Fibroblast of upper back skin (primary cell): Measurements from ENCODE around the gene EFNA3.

Experiments used
- DNase-seq: peaks from one replicate; pipeline ENCODE4 v3.0.0-alpha.2; 2013

The EFNA3 gene

DNA sequence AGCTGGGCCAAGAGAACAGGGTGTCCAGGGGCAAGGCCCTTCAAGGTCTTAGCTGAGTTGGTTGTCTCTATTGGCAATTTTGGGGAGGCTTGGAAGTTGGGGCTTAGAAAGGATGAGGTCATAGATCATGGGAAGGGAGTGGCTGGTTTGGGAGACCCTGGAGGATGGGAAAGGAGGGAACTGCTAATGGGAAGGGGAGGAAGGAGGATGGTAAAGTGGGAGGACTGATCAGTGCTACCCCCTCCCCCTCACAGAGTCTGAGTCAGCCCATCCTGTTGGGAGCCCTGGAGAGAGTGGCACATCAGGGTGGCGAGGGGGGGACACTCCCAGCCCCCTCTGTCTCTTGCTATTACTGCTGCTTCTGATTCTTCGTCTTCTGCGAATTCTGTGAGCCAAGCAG, 10.0 kb upstream of the EFNA3 start:
- DNase-seq, result no peak

DNA sequence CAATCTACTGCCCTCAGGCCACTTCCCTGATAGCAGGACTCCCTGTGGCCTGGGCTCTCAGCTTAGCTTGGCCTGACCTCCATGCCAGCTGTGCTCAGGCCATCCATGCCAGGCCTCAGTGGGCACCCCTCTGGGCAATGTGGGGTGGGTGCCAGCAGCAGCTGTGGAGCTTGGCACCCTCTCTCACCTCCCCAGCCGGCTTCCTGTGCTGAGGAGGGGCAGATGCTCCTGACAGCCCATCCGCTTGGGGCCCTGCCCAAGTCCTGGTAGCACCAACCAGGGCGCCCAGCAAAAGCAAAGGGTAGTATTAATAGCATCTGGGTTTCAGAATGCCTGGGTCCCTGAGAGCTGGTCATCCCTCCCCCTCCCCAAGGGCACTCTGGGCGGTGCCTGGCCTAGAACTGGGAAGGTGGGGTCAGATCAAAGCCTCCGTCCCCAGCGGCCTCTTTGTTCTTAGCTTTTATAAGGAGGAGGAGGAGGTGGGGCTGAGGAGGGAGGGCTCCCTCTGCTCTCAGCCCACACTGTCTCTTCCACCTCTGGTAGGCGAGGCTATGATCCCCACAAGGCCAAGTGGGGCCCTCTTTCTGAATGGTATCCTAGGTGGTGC, 9.0 kb upstream of the EFNA3 start:
- DNase-seq, result no peak

DNA sequence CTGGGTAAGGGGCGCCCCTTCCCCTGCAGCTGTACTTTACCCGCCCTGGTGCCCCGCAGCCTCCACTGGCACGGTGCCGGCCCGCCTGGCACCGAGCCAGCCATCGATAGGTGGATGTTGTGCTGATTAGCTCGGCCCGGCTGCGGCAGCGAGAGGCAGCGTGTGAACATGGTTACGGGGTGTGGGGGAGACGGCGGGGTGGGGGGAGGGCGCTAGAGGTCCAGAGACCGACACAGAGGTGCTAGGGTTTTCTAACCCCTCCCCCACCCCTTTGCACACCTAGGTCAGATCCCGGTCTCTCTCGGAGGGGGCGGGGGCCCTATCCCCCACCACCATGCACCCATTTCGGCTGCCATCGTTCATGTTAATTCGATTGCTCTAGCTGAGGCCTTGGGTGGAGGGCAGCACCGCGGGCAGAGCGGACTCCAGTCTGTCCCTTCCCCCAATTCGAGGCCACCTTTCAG, 8.4 kb upstream of the EFNA3 start:
- no peak for DNase-seq

DNA sequence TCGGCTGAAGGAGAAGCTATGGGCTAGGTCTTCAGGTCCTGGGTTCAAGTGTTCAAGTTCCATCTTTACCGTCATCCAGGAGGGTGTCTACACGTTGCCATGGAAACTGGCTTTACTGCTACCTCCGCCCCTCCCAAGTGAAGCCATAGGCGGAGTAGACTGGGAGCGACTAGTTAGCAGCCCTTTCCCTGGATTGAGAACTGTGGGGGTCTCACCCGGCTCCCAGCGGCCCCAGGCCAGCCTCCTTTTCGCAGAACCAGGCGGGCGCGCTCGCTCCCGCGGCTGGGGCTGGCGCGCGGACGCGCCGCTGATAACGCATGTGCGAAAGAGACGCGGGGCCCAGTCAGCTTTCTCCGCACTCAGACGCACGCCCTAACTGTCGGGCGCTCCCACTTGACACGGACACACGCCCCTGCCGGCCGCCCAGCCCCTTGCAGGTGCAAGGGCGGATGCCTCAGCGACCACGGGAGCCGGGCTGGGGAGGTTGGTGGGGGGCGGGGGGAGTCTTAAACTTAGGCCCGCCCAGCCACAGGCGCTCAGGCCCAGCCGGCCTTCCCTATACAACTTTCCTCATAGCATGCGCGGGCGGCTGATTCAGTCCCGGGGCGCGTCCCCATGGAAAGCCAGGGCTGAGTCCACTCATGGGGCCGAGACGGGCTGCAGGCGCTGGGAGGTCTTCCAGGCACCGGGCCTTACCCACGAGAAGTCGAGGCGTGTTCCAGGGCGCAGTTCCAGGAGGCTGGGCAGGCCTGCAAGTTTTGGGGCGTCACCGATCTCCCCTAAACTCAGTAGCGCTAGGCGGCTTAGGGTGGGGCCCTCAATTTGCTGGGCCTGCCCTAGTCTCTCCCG, 7.7 kb upstream of the EFNA3 start:
- peak; percentile 54 for DNase-seq

DNA sequence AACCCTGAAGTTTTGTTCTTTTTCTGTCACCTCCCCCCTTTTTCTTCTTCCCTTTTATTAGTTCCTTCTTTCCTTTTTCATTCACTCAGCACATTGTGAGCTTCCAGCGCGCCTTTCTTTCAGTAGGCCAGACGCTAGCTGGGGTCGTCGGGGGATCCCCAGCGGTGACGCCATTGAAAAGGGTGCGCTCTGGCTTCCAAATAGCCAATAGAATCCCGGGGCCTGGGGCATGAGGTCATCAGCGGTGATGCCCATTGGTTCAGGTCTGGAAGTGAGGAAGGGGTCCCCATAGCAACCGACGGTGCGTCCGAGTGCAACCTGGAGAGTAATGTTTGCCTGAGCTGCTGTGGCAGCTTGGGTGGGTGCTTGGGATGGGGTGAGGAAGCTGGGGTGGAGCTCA, 6.9 kb upstream of the EFNA3 start:
- no peak for DNase-seq

DNA sequence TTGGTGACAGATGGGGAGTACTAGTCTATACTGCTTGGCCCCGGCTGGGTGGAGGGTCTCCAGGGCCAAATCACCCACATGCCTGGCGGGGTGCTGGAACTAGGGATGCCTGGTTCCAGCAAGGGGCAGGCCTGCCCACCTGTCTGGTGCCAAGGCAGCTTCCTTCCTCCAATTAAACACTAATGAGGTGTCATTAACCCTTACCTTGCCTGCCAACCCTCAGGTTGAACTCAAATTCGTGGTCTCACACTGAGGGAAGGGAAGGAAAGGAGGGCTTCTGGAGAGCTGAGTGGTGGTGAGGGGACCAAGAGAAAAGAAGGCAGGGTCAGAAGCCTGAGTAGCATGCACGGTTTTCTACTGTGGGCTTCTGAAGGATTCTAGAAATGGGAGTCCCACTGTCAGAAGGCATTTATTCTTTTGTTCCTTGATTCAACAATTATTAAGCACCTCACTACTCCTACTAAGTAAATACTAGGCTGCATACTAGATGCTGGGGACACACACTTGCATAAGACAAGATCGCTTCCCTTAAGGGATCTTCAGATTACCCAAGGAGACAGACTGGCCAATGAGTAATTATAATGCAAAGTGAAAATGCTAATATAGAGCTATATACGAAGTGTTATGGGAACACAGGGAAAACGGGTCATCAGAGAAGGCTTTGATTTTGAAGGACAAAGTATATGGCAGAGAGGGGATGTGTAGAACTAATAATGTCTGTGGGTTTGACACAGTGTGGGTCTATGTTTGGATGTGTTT, 5.9 kb upstream of the EFNA3 start:
- DNase-seq, result no peak

DNA sequence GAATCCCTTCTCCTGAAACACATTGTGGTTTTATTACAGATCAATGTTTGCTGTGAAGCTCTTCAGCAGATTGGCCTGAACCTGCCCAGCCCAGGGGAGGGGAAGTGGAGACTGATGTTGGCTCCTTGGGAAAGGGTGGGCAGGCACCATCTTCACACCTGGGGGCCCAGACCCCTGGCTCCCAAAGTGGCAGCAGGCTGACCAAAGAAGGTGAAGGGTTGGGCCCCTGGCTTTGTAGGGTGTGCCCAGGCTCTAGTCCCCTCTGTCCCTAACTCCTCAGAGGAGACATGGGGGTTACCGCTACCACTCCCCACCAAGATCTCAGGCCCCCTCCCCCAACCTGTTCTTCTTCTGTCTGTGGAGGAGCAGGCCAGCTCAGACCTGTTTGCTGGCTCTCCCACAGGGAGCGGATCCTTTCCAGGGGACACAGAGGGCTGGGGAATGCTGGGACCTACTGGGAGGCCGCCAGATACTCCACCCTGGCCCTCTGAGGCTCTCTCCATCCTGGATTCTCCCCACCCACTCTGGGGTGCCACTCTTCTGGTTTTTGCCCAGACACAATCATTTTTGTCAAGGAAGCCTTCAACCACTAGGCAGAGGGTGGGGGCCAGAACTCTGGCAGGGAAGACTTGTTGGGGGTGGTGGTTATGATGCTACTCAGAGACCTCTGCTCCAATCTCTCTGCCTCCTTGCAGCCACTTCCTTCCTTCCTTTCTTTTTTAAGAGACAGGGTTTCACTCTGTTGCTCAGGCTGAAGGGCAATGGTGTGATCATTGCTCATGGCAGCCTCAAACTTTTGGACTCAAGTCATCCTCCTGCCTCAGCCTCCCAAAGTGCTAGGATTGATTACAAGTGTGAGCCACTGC, 5.0 kb upstream of the EFNA3 start:
- DNase-seq, result no peak

DNA sequence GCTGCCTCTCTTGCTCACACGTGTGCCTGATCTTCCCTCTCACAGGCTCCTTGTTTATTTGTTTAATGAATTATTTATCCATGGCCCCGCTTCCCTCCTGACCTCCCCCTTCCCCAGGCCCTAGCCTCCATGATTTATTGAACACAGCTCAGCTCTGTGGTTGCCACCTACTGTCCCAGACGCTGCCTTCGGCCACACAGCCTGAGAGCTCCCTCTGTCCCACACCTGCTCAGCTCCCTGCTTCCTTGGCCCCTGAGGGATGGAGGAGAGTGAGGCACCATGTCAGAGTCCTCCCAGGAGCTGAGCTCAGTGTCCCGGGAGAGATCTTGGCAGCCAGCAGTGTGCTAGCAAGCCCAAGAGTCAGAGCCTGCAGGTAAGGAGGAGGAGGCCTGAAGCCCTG, 3.1 kb upstream of the EFNA3 start:
- no peak for DNase-seq

DNA sequence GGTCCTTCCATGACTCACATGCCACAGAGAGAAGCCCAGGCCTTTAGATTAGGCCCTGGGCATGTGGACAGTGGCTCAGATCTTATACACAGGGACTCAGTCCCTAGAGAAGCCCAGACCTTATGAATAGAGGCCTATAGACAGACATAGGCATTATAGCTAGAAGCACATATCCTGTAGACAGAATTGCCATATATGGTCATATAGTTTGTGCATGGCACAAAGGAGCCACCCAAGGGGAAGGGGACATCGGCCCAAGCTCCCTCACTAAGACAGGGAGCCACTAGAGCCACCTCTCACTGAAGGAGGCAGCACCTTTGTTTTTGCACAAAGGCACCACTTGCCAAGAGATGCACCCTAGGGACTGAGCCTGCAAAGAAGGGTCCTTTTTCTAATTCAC, 2.3 kb upstream of the EFNA3 start:
- DNase-seq, result no peak

DNA sequence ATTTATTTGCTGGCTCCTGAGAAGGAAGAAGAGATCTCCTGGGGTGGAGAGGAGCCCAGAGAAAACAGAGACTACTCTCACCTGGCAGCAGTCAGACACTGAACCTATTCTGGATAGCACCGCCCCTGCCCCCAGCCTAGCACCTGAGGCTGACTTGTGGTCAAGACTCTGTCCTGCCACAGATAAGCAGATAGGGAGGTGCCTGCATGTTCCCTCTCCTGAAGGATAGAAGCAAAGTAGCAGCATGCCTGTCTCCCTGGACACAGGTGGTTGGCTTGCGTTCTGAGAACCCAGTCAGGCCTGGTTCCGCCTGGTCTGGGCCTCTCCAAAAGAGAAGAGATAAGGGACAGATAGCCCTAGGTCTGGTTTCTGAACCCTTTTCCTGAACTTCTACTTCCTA, 1.3 kb upstream of the EFNA3 start:
- DNase-seq, result no peak

DNA sequence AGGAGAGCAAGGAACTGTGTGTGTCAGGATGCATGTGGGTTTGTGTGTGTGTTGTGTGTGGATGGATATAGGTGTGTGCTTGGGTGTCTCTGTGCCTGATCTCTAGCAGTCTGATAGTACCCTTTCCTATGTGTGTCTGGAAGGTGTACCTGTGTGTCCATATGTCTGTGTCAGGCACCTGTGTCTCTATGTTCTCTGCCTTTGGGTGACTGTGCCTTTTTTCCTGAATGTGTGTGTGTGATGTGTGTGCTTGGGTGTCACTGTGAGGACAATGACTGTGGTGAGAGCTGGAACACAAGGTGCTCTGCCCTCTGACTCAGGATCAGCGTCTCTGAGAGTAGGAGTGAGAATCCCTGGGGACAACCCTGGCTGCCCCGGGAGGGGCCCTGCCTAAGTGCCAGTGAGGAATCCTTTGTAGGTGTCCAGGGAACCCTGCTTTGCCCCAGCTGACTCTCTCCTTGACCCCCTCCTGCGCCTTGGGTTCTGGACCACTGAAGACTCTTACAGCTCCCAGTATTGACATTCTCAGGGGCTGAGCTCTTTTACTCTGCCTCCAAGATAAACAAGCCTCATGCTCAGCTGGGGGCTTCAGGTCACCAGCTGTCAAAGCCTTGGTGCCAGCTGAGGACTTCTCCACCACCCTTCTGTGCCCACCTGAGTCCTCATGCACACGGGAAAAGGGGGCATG, 735 bp upstream of the EFNA3 start:
- DNase-seq, result no peak

DNA sequence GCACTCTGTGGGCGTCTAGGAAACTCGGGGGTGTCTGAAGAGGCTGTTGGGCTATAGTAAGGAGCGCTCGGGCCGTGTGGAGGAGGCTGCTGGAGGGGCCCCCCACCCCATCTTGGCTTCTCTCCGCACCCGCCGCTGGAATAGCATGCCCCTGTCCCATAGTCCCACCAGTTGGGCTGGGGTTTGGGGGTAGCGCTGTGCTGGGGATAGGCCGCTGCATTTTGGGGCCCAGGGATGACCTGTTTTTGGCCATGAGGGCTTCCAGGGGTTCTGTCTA, 511 bp downstream of the EFNA3 start:
- DNase-seq, result no peak

DNA sequence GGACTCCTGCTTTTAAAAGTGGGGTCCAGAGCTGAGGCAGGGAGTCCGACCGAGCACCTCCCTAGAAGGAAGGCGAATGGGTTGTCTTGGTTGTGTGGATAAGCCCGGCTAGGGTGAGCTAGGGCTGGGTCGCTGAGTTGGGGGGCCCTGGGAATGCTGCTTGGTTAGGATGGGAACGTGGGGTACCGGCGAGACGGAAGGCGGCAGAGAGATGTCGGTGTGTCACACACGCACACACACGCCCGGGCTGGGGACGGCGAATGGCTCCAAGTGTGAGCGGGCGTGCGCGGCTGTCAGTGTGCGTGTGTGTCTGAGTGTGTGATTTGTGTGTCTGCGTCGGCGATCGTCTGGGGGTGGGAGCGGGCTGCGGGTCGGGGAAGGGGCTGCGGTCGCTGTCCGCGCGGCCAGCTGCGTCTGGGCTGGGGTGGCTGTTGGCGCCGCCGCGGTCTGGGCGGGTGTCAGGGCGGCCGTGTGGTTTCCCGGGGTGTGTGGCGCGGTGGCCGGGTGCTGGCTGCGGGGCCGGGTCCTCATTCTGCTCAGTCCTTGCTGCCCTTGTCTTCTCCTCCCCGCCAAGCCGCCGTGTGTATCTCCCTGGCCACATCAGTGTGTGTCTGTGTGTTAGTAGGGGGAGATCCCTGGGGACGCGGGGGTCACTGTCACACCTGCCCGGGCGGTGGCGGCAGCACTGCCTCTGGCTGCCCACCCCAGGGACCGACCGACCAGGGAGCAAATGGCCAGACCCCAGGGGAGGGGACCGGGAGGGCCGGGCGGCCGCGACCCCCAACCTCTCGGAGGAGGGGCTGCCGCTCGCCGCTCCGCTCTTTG, 1.1 kb downstream of the EFNA3 start:
- no peak for DNase-seq

DNA sequence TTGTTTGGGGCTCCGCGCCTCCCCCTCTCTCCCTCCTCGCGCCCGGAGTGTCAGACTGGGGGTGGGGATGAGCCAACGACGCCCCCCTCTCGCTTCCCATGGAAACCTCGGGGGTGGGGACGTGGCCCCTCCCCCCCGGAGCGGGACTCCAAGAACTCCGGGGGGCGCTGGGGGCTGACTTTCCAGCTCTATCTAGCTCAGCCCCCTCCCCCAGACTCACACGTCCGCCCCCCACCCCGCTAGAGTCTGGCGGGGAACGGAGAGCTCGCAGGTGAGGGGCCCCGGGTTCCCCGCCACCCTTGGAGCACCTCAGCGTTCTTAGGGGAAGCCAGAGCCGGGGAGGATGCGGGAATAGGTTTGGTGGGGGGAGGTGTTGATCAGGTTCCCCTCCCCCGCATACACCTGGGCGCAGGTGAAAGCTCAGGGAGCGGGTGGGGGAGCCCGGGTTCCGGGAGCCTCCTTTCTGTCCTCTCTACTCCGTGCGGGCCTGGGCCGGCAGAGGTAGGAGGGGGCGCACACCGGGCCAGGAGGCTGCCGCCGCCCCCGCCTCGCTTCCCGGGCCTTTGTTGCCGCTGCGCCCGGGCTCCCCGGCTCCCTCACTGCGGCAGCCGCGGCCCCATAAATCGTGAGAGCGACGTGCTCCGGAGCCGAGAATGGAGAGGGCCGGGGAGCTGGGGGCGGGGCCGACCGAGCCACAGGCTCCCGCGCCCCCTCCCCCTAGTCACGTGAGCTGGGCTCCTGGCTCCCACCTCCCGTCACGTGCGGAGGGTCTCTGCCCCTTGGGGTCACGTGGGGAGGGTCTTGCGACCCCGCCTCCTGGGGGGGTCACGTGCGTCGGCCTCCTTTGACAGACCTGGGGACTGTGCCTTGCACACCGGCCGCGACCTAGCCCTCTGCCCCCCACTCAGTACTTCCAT, 1.9 kb downstream of the EFNA3 start:
- DNase-seq, result no peak

DNA sequence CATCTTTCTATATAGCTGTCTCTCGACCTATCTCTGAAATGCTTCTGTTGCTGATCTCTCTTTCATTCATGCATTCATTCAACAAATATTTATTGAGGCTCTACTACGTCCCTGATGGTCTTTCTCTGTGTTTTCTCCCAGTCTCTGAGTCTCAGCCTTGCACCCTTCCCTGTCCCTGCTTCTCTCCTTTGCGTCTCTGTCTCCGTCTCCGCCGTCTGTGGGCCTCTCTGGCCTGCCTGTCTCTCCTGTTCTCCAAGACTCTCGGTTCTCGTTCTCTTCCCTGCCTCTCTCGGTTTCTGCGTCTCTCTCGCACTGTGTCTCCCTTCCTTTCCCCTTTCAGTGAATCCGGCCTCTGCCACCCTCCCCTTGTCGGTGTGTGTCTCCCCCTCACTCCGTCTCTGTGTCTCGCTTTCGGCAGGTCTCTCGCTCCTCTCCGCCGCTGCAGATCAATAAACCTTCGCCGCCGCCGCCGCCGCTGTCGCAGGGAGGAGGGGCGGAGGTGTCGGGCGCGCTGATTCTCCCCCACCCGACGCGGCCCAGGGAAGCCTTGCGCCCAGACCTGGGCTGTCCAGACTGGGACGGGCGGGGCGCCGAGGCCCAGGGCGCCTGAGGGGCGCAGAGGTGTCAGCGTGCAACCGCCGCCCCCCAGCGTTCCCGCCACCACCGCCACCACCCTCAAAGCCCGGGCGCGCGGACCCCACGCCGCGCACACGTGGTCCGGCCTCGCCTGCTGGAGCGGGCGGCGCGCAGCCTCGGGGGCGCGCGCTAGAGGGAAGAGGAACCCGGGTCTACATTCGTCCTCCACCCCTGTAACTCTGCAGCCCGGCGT, 3.0 kb downstream of the EFNA3 start:
- no peak for DNase-seq

DNA sequence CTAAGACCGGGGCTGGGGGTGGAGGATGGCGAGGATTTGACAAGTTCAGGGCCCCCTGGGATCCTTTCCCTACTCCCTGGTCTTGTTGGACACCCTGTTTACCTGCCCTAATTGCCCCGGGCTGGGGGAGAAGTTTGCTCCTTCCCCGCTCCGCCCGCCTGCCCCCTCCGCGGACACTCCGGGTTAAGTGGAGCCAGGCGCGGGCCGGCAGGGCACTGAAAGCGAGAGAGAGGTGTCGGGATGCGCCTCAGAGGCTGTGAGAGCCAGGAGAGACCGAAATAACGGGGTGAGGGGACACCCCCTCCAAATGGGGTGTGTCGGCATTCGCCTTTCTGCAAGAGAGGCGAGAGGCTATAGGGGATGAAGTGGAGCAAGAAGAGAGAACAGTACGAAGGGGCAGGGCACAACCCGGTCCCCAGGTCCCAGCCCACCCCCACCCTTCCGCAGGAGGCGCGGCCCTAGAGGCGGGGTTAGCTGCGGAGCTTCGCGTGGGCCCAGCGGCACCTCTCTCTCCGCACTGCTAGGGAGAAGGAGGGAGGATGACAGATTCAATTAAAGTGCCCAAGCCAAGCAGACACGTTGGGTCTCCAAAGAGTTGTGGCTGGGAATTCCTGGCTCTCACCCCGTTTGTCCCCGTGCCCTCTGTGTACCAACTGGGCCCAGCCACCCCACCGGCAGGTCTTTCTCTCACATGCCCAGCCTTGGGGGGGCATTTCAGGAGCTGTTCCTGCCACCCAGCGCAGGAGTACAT, 3.8 kb downstream of the EFNA3 start:
- no peak for DNase-seq

DNA sequence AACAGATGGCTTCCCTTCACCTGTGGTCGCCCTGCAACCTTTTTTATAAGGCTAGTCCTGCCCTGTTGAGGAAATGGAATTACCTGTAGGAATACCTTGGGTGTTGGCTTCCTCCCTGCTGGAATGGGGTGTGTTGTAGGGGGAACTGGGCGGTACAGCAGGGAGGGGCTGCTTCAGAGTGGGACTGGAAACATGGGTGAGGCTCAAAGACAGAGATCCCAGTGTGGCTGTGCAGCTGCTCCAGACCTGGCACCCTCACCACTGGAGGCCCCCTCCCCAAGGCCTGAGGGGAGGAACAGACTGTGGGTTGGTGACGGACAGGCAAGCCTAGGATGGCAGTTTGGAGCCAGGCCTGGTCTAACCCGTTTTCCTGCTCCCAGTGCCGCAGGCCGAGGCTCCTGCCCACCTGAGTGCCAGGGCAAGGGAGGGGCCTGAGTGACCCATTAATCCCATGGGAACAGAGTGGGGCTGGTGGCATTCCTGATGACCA, 4.5 kb downstream of the EFNA3 start:
- DNase-seq, result no peak

DNA sequence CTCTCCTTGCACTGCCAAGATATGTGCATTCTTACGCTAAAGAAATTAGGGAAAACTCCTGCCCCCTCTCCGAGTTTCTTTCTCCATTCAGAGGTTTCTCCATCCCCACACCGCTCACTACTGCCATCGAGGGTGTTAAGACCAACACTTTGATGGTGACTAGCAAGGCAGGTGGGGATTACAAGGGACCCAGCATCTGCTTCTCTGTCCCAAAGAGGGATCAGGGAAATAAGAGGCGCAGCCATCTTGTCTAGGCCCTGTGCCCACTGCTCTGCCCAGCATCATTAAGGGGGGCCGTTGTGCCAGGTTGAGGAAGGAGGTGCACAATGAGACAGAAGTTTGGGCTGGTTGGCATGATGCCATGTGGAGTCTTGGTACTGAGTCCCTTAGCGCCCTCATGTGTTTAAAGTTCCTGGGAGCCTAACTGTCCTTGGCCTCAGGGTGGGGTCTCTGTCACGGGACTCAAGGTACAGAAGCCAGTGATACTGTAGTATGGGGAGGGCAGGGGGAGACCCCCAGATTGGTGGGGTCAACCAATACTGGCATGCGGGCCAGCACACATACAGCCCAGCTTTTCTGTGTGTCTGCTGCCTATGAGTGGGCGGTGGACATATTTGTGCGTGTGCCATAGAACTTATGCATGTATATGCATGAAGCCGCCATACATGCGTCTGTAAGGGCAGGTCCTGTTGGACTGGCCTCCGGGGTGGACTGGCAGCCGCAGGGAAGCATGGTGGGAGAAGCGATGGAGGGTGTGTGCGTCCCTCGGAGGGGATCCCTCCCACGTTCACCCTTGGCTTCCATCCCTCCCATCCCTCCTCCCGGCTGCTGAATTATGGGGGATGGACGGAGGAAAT, 5.5 kb downstream of the EFNA3 start:
- DNase-seq, result no peak
